Adipose tissue (tissue), 3 donors: ENCODE measurements around the gene SORCS1. TPM values are rescaled to one million over a fixed set of nuclear protein-coding genes. Genes with fewer than 3 reads are reported as not detected.

Experiments
- H3K27ac ChIP-seq: one replicate; pipeline ENCODE4 v1.5.1; 2013; ENCODE audit warnings: low read depth, low read length
- WGBS, 3 donors: extraction: QIAGEN DNeasy Blood & Tissue Kit; methylation state at CpG; one replicate each; pipeline ENCODE4 v1.1.7; 2013; 5-methylcytosine and 5-hydroxymethylcytosine counted together
- polyA plus RNA-seq, 3 donors: library from polyadenylated mRNA; stranded (reverse); fragments of 200-250 nt; gene quantifications; one replicate each; pipeline ENCODE4 v1.2.3, GENCODE V29; 2013
- donor health status: healthy with polysubstance abuse.
- donor health status: Bipolar disorder and iron deficiency.
- donor health status: healthy.

The SORCS1 gene
- polyA plus RNA-seq, 3 donors, result 0.16 to 0.87 (median 0.22) TPM

DNA sequence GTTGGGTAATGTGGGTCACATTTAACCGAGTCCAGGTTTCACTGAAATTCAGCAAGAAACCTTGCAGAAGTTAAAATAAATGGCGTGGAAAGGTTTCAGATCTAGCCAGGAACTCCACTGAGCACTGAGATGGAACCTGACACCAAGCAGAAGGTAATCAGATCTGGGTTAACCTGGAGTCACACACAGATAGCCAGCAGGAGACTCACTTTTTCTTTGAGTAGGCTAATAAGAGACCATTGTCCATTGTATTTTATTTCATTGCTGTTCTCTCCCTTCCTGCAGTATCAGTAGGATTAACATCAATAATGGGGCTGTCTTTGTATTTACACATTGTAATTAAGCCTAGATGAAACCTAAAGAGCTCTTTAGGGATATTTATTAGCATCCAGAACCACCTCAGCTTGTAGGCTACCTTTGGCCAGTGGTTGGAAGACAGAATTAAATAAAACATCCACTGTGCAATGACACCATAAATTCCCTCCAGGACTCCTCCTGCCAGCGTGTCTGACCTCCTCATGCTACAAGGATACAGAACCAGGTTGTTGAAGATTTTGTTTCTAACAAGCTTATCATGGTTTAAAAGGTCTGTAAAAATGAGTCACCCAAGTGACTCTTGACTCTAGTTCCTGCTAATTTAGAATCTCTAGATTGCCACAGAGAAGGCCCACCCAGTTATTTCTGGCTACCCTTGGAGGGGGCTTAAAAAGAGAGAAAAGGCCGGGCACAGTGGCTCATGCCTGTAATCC lies 151.1 kb downstream of the SORCS1 start:
- H3K27ac ChIP-seq, result no peak overlapping the region
- 55 to 78% (median 67%) methylated on average over 4 of the region's 4 CpGs for WGBS, 3 donors

DNA sequence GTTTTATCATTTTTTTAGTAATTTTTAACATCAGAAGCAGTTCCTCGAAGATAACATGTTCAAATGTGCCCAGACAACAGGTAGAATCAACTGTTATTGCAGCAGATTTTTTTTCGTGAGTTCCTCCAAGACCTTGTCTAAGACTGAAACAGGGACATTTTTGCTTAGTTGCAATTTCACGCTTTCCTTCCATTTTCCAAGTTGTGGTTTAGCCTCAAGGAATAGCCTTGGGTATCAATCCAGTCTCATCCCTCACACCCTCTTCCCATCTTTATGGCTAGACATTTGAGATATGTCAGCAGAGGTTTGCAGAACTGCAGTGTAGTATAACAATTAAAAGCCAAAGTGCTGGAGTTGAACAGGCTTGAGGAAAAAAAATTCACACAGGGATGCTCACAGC lies 152.5 kb downstream of the SORCS1 start:
- H3K27ac ChIP-seq, result no peak overlapping the region
- 82 to 84% (median 83%) methylated on average over 3 of the region's 3 CpGs for WGBS, 3 donors

DNA sequence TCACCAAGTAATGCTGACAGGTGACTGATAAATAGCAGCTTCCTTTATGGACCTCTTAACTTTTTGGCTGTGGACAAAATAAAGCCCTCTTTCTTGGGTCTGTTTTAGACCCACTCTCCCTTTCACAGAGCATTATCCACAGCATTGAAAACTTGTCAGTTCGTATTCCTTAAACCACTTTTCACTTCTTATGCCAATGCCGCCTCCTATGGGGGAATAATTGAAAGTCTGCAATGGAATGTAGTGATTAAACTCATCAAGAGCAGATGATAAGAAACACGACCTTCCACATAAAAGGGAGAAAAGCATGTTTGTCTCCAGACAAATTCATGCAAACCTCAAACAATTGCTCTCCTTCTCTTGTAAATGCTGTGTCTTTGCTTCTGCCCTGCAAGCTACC lies 153.4 kb downstream of the SORCS1 start:
- WGBS, 3 donors, result 40 to 49% (median 42%) methylated on average over 3 of the region's 3 CpGs

DNA sequence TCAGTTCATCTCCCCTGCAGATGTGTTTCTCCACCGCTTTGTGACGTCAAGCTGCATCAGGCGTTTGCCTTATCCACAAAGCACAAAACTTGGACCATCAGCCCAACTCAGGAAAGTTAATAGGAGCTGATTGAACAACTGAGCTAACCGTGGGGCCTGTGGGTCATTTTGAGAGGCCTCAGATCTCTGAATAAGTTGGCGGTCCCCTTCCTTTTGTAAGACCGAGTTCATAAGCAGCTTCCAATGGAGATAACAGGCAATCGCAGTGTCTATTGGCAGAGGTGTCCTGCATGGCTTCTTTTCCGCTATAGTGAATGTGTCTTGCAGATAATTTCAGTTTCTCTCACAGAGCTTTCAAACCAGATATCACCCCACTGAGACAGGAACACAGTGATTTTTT lies 154.0 kb downstream of the SORCS1 start:
- WGBS, 3 donors, result 92 to 93% (median 93%) methylated on average over 8 of the region's 8 CpGs

More for the DNA sequence above, 153.4 kb downstream of the SORCS1 start:
- H3K27ac ChIP-seq, result no peak overlapping the region

DNA sequence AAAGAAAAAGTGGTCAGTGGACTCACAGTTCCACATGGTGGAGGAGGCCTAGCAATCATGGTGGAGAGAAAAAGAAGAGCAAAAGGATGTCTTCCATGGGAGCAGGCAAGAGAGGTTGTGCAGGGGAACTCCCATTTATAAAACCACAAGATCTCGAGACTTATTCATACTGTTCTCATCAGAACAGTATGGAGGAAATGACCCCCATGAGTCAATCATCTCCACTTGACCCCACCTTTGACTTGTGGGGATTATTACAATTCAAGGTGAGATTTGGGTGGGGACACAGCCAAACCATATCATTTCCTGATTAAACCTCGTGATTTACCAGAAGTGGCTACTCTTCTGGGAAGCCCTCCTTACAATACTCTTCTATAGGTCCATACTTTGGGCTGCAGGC lies 160.1 kb downstream of the SORCS1 start:
- 68 to 76% (median 70%) methylated on average over 2 of the region's 2 CpGs for WGBS, 3 donors
- H3K27ac ChIP-seq, result no peak overlapping the region

More for the DNA sequence above, 154.0 kb downstream of the SORCS1 start:
- no peak overlapping the region for H3K27ac ChIP-seq

GRCh38 chr10:107002068-107002467 lies 162.4 kb downstream of the SORCS1 start:
- WGBS, 3 donors, result 73 to 89% (median 83%) methylated on average over 3 of the region's 3 CpGs

GRCh38 chr10:106999118-106999707 lies 165.3 kb downstream of the SORCS1 start:
- no peak overlapping the region for H3K27ac ChIP-seq
- WGBS, 3 donors, result 46 to 63% (median 62%) methylated on average over 3 of the region's 3 CpGs

More at GRCh38 chr10:107002068-107002467, 162.4 kb downstream of the SORCS1 start:
- no peak overlapping the region for H3K27ac ChIP-seq

GRCh38 chr10:106997721-106998120 lies 166.8 kb downstream of the SORCS1 start:
- no peak overlapping the region for H3K27ac ChIP-seq
- WGBS, 3 donors, result 51 to 62% (median 53%) methylated on average over 4 of the region's 4 CpGs

GRCh38 chr10:106996510-106996909 lies 168.0 kb downstream of the SORCS1 start:
- WGBS, 3 donors, result 81 to 91% (median 88%) methylated on average over 3 of the region's 3 CpGs
- no peak overlapping the region for H3K27ac ChIP-seq

GRCh38 chr10:106992055-106992454 lies 172.5 kb downstream of the SORCS1 start:
- no peak overlapping the region for H3K27ac ChIP-seq
- 46 to 77% (median 60%) methylated on average over 4 of the region's 4 CpGs for WGBS, 3 donors

- WGBS, 3 donors, result 72 to 78% (median 76%) methylated on average over 4 of the region's 4 CpGs
- no peak overlapping the region for H3K27ac ChIP-seq
These were observed 173.4 kb downstream of the SORCS1 start for GRCh38 chr10:106991091-106991490.

DNA sequence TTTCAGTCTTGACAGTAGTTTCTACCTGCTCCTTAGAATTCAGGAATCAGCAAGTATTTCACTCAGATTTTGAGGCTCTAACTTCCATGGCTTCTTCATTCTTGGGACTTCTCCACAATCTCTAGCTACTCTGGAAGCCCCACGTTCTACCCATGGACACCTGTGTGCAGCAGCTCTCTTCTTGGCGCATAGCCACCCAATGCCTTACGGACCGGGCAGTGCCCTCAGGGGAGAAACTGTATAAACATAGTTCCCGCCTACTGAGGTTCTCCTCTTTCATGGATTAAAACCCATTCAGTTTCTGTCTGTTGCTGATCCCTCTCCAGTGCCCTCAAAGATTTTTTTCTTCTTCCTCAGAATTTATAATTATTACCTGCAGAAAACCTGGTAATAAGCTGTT lies 177.1 kb downstream of the SORCS1 start:
- WGBS, 3 donors, result 66 to 84% (median 68%) methylated on average over 5 of the region's 5 CpGs
- H3K27ac ChIP-seq, result no peak overlapping the region

DNA sequence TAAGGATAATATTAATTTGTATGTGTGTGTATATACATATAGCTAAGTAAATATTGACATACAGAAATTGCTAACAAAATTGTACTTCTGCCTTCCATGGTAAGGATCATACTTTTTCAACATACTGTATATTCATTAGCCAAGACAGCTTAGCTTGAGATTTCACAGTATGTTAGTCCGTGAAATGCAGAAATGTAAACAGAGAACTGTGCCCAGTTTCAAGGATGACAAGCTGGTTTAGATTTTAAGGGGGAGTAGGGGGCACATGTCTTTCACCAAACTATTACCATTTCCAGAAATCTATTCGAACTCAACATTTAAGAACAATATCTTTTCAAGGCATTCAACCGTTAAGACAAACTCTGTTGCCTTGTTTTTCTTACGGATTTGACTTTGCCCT lies 182.2 kb downstream of the SORCS1 start:
- H3K27ac ChIP-seq, result no peak overlapping the region
- WGBS, 3 donors, result 38 to 73% (median 69%) methylated on average over 4 of the region's 4 CpGs

GRCh38 chr10:106981452-106982075 lies 182.9 kb downstream of the SORCS1 start:
- no peak overlapping the region for H3K27ac ChIP-seq
- WGBS, 3 donors, result 70 to 72% (median 72%) methylated on average over 6 of the region's 6 CpGs

GRCh38 chr10:106980495-106981451 lies 183.7 kb downstream of the SORCS1 start:
- no peak overlapping the region for H3K27ac ChIP-seq
- 40 to 65% (median 60%) methylated on average over 4 of the region's 4 CpGs for WGBS, 3 donors

GRCh38 chr10:106978756-106979155 lies 185.8 kb downstream of the SORCS1 start:
- WGBS, 3 donors, result 52 to 78% (median 73%) methylated on average over 2 of the region's 2 CpGs
- no peak overlapping the region for H3K27ac ChIP-seq

GRCh38 chr10:106973716-106974115 lies 190.8 kb downstream of the SORCS1 start:
- WGBS, 3 donors, result 40 to 64% (median 61%) methylated on average over 1 of the region's 1 CpG
- no peak overlapping the region for H3K27ac ChIP-seq

DNA sequence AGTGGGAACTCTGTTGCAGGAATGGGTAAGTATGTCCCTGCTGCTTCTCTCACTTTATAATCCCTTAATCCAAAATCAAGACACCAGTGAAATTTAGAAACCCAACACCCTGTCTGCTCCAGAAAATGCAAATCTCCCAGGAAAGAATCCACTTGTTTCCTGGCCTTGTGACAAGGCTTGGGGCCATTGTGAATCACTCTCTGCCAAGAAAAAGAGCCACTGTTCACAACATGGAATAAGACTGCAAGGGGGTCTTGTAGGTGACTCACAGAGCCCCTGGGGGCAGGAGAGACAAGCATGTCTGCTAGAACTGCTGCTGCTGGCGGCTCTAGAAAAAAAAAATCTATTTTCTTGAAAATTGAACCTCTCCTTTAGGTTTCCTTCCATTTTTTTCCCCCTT lies 191.2 kb downstream of the SORCS1 start:
- no peak overlapping the region for H3K27ac ChIP-seq
- WGBS, 3 donors, result 60 to 73% (median 64%) methylated on average over 1 of the region's 1 CpG
